ENCODE measurements around the gene TSPEAR. TPM values are rescaled to one million over a fixed set of nuclear protein-coding genes. Genes with fewer than 3 reads are reported as not detected.

Gene TSPEAR
- total and polyA plus RNA-seq, 2 donors (not counting 1 experiment from before 2014, with no cell fraction given): not detected

GRCh38 chr21:44496564-44497550 is 214.5 kb downstream of the TSPEAR start:
- no peaks in the 10 kb centered on the region for H4K20me1 ChIP-seq (ENCODE audit: control insufficient read depth, extremely low read depth, insufficient read depth, low read length)
- no peaks in the 10 kb centered on the region for H3K27me3 ChIP-seq (ENCODE audit: control insufficient read depth, insufficient read depth, low read length)
- DNase-seq (ENCODE audit: low read depth in 2 of 2): no peak
- H3K27ac ChIP-seq (ENCODE audit: insufficient read depth, low read length): no peak overlapping the region
- no peak overlapping the region for H3K4me3 ChIP-seq (replicated peaks in 1 of 4; ENCODE audit: control extremely low read depth in 1 of 4, insufficient read depth in 1 of 4, low read depth in 3 of 4, low read length in 4 of 4)
- no peak overlapping the region for H3K4me2 ChIP-seq (ENCODE audit: extremely low read depth, insufficient read depth, low read length)
- no peak overlapping the region for H3K9ac ChIP-seq (ENCODE audit: insufficient read depth, low read length)
- no peaks in the 10 kb centered on the region for H3K36me3 ChIP-seq (ENCODE audit: control insufficient read depth, insufficient read depth, low read length)
- no peak overlapping the region for H2AFZ ChIP-seq (ENCODE audit: low read length)
- no peak for TF ChIP-seq EZH2 (IDR thresholded peaks at IDR 0.05; ENCODE audit: low read length, missing control alignments)
- TF ChIP-seq CTCF (conservative IDR thresholded peaks at IDR 0.05 in 1 of 2, IDR thresholded peaks at IDR 0.05 in 1 of 2; ENCODE audit: low read depth in 1 of 2, low read length in 2 of 2): no peak
- H3K9me3 ChIP-seq (ENCODE audit: control insufficient read depth, insufficient read depth, low read depth, low read length): no peaks in the 10 kb centered on the region
- no peaks in the 10 kb centered on the region for H3K79me2 ChIP-seq (ENCODE audit: control insufficient read depth, insufficient read depth, low read length)
- no peaks in the 10 kb centered on the region for H3K4me1 ChIP-seq (ENCODE audit: control insufficient read depth, extremely low read depth, insufficient read depth, low read length)

GRCh38 chr21:44495611-44496563 is 215.5 kb downstream of the TSPEAR start:
- no peak overlapping the region for H3K27ac ChIP-seq (ENCODE audit: insufficient read depth, low read length)
- H4K20me1 ChIP-seq (ENCODE audit: control insufficient read depth, extremely low read depth, insufficient read depth, low read length): no peaks in the 10 kb centered on the region
- no peaks in the 10 kb centered on the region for H3K36me3 ChIP-seq (ENCODE audit: control insufficient read depth, insufficient read depth, low read length)
- no peaks in the 10 kb centered on the region for H3K4me1 ChIP-seq (ENCODE audit: control insufficient read depth, extremely low read depth, insufficient read depth, low read length)
- H3K27me3 ChIP-seq (ENCODE audit: control insufficient read depth, insufficient read depth, low read length): no peaks in the 10 kb centered on the region
- no peak for DNase-seq (ENCODE audit: low read depth in 2 of 2)
- no peak for TF ChIP-seq CTCF (conservative IDR thresholded peaks at IDR 0.05 in 1 of 2, IDR thresholded peaks at IDR 0.05 in 1 of 2; ENCODE audit: low read depth in 1 of 2, low read length in 2 of 2)
- no peak for TF ChIP-seq EZH2 (IDR thresholded peaks at IDR 0.05; ENCODE audit: low read length, missing control alignments)
- no peaks in the 10 kb centered on the region for H3K79me2 ChIP-seq (ENCODE audit: control insufficient read depth, insufficient read depth, low read length)
- no peak overlapping the region for H3K9ac ChIP-seq (ENCODE audit: insufficient read depth, low read length)
- no peak overlapping the region for H3K4me3 ChIP-seq (replicated peaks in 1 of 4; ENCODE audit: control extremely low read depth in 1 of 4, insufficient read depth in 1 of 4, low read depth in 3 of 4, low read length in 4 of 4)
- no peaks in the 10 kb centered on the region for H3K9me3 ChIP-seq (ENCODE audit: control insufficient read depth, insufficient read depth, low read depth, low read length)
- no peak overlapping the region for H2AFZ ChIP-seq (ENCODE audit: low read length)
- H3K4me2 ChIP-seq (ENCODE audit: extremely low read depth, insufficient read depth, low read length): no peak overlapping the region

GRCh38 chr21:44494956-44495355 is 216.4 kb downstream of the TSPEAR start:
- H3K79me2 ChIP-seq (ENCODE audit: control insufficient read depth, insufficient read depth, low read length): no peaks in the 10 kb centered on the region
- no peaks in the 10 kb centered on the region for H3K9me3 ChIP-seq (ENCODE audit: control insufficient read depth, insufficient read depth, low read depth, low read length)
- no peak overlapping the region for H3K9ac ChIP-seq (ENCODE audit: insufficient read depth, low read length)
- no peaks in the 10 kb centered on the region for H3K36me3 ChIP-seq (ENCODE audit: control insufficient read depth, insufficient read depth, low read length)
- DNase-seq (ENCODE audit: low read depth in 2 of 2): no peak
- H4K20me1 ChIP-seq (ENCODE audit: control insufficient read depth, extremely low read depth, insufficient read depth, low read length): no peaks in the 10 kb centered on the region
- no peaks in the 10 kb centered on the region for H3K4me1 ChIP-seq (ENCODE audit: control insufficient read depth, extremely low read depth, insufficient read depth, low read length)
- TF ChIP-seq EZH2 (IDR thresholded peaks at IDR 0.05; ENCODE audit: low read length, missing control alignments) (no peak), CTCF (conservative IDR thresholded peaks at IDR 0.05 in 1 of 2, IDR thresholded peaks at IDR 0.05 in 1 of 2; ENCODE audit: low read depth in 1 of 2, low read length in 2 of 2) (no peak)
- H3K27me3 ChIP-seq (ENCODE audit: control insufficient read depth, insufficient read depth, low read length): no peaks in the 10 kb centered on the region
- H3K4me2 ChIP-seq (ENCODE audit: extremely low read depth, insufficient read depth, low read length): no peak overlapping the region
- H3K27ac ChIP-seq (ENCODE audit: insufficient read depth, low read length): no peak overlapping the region
- H3K4me3 ChIP-seq (replicated peaks in 1 of 4; ENCODE audit: control extremely low read depth in 1 of 4, insufficient read depth in 1 of 4, low read depth in 3 of 4, low read length in 4 of 4): no peak overlapping the region
- H2AFZ ChIP-seq (ENCODE audit: low read length): no peak overlapping the region

All from fibroblast of lung (primary cell).